Neutrophil (primary cell): Measurements from ENCODE around the gene UBE3C.
A peak's percentile ranks its signal among the peaks of the same experiment; 100 is the strongest.

Experiments
- H3K27ac ChIP-seq: fragments of 200-600 bp; sonication (generic); 2 replicates; pipeline ENCODE4 v1.5.1; 2016; ENCODE audit warnings: mild to moderate bottlenecking, moderate library complexity
- H3K27me3 ChIP-seq: fragments of 200-600 bp; sonication (generic); 2 replicates; pipeline ENCODE4 v1.6.0; 2016; ENCODE audit warnings: mild to moderate bottlenecking
- H3K36me3 ChIP-seq: fragments of 200-600 bp; sonication (generic); 2 replicates; pipeline ENCODE4 v1.5.1; 2017
- H3K4me1 ChIP-seq, 2 experiments: fragments of 200-600 bp in 1 of 2; sonication (generic) in 1 of 2; 1 replicate in 1 of 2; 2 replicates in 1 of 2; pipeline versions ENCODE4 v1.5.1 to v1.6.1; 2013 to 2016; ENCODE audit warnings: low read depth in 1 of 2, low read length in 1 of 2, mild to moderate bottlenecking in 1 of 2, moderate library complexity in 1 of 2; ENCODE audit not compliant: control insufficient read depth in 1 of 2, insufficient read depth in 1 of 2
- H3K4me3 ChIP-seq, 2 experiments: fragments of 200-600 bp in 1 of 2; sonication (generic) in 1 of 2; 1 replicate in 1 of 2; 2 replicates in 1 of 2; pipeline ENCODE4 v1.5.1; 2013 to 2016; ENCODE audit warnings: low read depth in 1 of 2, low read length in 1 of 2, mild to moderate bottlenecking in 1 of 2, moderate library complexity in 1 of 2
- H3K9me3 ChIP-seq: fragments of 200-600 bp; sonication (generic); 2 replicates; pipeline ENCODE4 v1.5.1; 2016
- TF ChIP-seq, protein P1 (sequence below): fragments of 200-600 bp; sonication (generic); IDR thresholded peaks from 2 replicates; pipeline ENCODE4 v1.5.1; 2016; ENCODE audit warnings: antibody characterized with exemption

UBE3C gene

DNA sequence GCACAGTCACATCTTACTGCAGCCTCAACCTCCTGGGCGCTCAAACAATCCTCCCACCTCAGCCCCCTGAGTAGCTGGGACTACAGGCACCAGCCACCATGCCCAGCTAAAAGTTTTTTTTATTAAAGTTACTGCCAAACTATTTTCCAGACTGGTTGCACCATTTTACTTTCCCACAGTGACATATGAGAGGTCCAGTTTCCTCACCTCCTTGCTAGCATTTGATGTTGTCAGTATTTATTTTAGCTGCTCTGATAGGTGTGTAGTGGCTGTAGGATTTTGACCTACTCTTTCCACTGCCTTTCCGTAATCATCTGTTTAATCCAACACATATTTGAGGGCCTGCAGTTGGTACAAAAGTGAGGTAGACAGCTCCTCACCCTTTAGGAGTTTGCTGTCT is 5.4 kb upstream of the UBE3C start:
- Histone ChIP-seq H3K4me3 (no peak overlapping the region), H3K9me3 (no peaks in the 10 kb centered on the region), H3K27me3 (peaks cover 27% of the 10 kb centered on the region), H3K4me1 (peaks cover 16 to 19% of the 10 kb centered on the region in 2 experiments), H3K27ac (no peak overlapping the region), H3K36me3 (no peaks in the 10 kb centered on the region)
- TF ChIP-seq, protein P1, sequence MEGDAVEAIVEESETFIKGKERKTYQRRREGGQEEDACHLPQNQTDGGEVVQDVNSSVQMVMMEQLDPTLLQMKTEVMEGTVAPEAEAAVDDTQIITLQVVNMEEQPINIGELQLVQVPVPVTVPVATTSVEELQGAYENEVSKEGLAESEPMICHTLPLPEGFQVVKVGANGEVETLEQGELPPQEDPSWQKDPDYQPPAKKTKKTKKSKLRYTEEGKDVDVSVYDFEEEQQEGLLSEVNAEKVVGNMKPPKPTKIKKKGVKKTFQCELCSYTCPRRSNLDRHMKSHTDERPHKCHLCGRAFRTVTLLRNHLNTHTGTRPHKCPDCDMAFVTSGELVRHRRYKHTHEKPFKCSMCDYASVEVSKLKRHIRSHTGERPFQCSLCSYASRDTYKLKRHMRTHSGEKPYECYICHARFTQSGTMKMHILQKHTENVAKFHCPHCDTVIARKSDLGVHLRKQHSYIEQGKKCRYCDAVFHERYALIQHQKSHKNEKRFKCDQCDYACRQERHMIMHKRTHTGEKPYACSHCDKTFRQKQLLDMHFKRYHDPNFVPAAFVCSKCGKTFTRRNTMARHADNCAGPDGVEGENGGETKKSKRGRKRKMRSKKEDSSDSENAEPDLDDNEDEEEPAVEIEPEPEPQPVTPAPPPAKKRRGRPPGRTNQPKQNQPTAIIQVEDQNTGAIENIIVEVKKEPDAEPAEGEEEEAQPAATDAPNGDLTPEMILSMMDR = no peak

DNA sequence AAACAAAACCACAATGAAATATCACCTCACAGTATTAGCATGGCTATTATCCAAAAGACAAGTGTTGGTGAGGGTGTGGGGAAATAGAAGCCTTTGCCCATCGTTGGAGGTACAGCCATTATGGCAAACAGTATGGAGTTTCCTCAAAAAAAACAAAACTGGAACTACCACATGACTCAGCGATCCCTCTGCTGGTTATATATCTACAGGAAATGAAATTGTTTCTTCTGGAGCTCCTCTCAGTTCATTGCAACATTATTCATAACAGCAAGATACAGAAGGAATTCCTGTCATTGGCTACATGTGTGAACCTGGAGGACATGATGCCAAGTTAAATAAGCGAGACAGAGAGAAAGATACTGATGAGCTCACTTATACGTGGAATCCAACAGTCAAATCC is 2.4 kb upstream of the UBE3C start:
- TF ChIP-seq, protein P1 = no peak
- Histone ChIP-seq H3K4me1 (peaks cover 38 to 39% of the 10 kb centered on the region in 2 experiments), H3K36me3 (no peaks in the 10 kb centered on the region), H3K9me3 (no peaks in the 10 kb centered on the region), H3K27me3 (peaks cover 9% of the 10 kb centered on the region), H3K4me3 (peak overlapping the region; percentile 1 to 10), H3K27ac (peak overlapping the region; percentile 61)

DNA sequence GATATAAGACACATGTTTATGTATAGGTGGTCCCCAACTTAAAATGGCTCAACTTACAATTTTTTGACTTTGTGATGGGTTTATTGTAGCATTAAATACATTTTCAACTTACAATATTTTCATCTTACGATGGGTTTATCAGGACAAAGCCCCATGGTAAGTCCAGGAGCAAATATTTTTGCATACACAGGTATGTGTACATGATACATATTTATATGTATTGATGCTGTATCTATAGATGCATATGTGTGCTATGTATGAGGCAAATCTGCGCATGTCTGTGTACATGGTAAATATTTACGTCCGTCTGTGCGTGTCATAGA is 664 bp upstream of the UBE3C start:
- Histone ChIP-seq H3K4me1 (peaks cover 38 to 41% of the 10 kb centered on the region in 2 experiments), H3K9me3 (no peaks in the 10 kb centered on the region), H3K36me3 (no peaks in the 10 kb centered on the region), H3K27ac (peak overlapping the region; percentile 87), H3K27me3 (no peaks in the 10 kb centered on the region), H3K4me3 (peak overlapping the region; percentile 65 to 88)
- TF ChIP-seq, protein P1 = no peak

DNA sequence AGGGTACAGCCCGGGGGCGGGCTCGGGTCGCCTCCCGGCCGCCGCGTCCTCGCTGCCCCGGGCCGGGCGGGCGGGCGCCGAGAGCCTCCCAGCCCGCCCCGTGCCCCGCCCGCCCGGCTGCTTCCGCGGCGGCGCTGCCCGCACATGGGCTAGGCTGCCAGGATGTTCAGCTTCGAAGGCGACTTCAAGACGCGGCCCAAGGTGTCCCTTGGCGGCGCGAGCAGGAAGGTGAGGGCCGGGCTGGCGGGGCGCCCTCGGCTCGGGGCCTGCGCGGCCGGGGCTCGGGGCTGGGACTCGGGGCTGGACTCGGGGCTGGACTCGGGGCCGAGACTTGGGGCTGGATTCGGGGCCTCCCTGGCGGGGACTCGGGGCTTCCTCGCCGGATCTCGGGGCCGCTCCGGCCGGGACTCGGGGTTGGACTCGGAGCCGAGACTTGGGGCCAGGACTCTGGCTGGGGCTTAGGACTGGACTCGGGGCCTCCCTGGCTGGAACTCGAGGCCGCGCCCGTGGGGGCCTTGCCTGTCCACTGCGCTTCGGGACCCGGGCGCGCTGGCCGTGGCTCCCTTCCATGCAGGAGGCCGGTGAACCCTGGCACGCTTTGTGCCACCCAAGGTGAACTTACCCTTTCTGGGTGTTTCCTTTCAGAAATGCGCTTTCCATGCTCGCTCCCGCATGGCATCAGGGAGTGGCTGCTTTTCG is 534 bp downstream of the UBE3C start:
- no peaks in the 10 kb centered on the region for H3K36me3 ChIP-seq
- H3K4me1 ChIP-seq = peaks cover 38 to 41% of the 10 kb centered on the region in 2 experiments
- H3K4me3 ChIP-seq = peak overlapping the region; percentile 65 to 88
- H3K27ac ChIP-seq = peak overlapping the region; percentile 87
- no peaks in the 10 kb centered on the region for H3K27me3 ChIP-seq
- H3K9me3 ChIP-seq = no peaks in the 10 kb centered on the region
- TF ChIP-seq, protein P1 = no peak

DNA sequence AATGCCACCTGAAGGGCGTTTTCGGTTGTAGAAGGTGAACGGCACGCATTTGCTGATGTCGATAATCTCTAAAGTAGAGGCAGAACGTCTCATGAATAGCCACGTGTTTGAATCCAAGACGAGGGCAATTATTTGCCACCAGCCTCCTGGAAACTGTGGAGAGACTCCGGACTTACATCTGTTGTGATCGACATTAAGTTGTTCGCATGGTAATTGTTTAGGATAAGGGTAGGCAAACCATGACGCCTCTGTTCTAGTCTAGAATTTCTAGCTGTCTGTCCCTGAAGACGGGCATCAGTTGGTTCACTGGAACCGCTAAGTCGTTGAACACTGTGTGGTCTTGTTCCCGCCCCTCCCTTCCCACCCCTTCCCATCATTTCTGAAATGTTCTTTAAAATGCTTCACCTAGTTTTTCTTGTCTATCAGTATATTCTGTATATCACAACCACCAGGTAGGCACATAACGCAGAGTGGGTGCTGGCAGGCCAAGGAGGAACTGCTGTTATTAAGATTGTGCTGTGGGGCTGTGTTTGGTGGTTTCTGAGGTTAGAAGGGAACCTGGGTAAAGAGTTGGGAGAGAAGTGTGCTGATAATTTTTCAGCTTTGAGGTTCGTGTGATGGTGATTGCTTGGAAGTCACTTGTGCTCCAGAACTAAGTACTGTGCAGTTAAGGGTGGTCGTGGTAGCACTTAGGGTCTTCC is 1.2 kb downstream of the UBE3C start:
- Histone ChIP-seq H3K9me3 (no peaks in the 10 kb centered on the region), H3K27me3 (no peaks in the 10 kb centered on the region), H3K27ac (peak overlapping the region; percentile 87), H3K4me1 (peaks cover 38 to 41% of the 10 kb centered on the region in 2 experiments), H3K36me3 (no peaks in the 10 kb centered on the region), H3K4me3 (peak overlapping the region; percentile 65 to 88)
- TF ChIP-seq, protein P1 = no peak
